Amniotic stem cell (primary cell): Measurements from ENCODE around the gene WWOX.

Experiments used
- DNase-seq: peaks from one replicate; lab custom pipeline; 2025; lab: John Stamatoyannopoulos, UW

WWOX gene

GRCh38 chr16:78195797-78196196 is 96.3 kb downstream of the WWOX start:
- no peak for DNase-seq

GRCh38 chr16:78196502-78196901 is 97.0 kb downstream of the WWOX start:
- DNase-seq: no peak

- no peak for DNase-seq
Measured at GRCh38 chr16:78198288-78198687, 98.8 kb downstream of the WWOX start.

- no peak for DNase-seq
Measured at GRCh38 chr16:78199325-78200022, 100.0 kb downstream of the WWOX start.

GRCh38 chr16:78200023-78200389 is 100.6 kb downstream of the WWOX start:
- DNase-seq: no peak

GRCh38 chr16:78200623-78201096 is 101.2 kb downstream of the WWOX start:
- DNase-seq: no peak

GRCh38 chr16:78205506-78205905 is 106.1 kb downstream of the WWOX start:
- no peak for DNase-seq

- DNase-seq: no peak
Measured at GRCh38 chr16:78206623-78207223, 107.3 kb downstream of the WWOX start.

- no peak for DNase-seq
Measured at GRCh38 chr16:78209951-78210661, 110.7 kb downstream of the WWOX start.

- no peak for DNase-seq
Measured at GRCh38 chr16:78211020-78211599, 111.7 kb downstream of the WWOX start.

- no peak for DNase-seq
Measured at GRCh38 chr16:78211946-78212345, 112.5 kb downstream of the WWOX start.

- DNase-seq: no peak
Measured at GRCh38 chr16:78212674-78213073, 113.2 kb downstream of the WWOX start.

- no peak for DNase-seq
Measured at GRCh38 chr16:78213751-78214150, 114.3 kb downstream of the WWOX start.

GRCh38 chr16:78215222-78215621 is 115.8 kb downstream of the WWOX start:
- DNase-seq: no peak

- DNase-seq: no peak
Measured at GRCh38 chr16:78216166-78216745, 116.8 kb downstream of the WWOX start.

GRCh38 chr16:78217276-78217675 is 117.8 kb downstream of the WWOX start:
- DNase-seq: no peak

- DNase-seq: no peak
Measured at GRCh38 chr16:78218279-78218678, 118.8 kb downstream of the WWOX start.

GRCh38 chr16:78218856-78219651 is 119.6 kb downstream of the WWOX start:
- DNase-seq: no peak

- no peak for DNase-seq
Measured at GRCh38 chr16:78220571-78220970, 121.1 kb downstream of the WWOX start.

GRCh38 chr16:78221892-78222291 is 122.4 kb downstream of the WWOX start:
- DNase-seq: no peak

GRCh38 chr16:78224342-78224741 is 124.9 kb downstream of the WWOX start:
- DNase-seq: no peak

GRCh38 chr16:78225919-78226318 is 126.5 kb downstream of the WWOX start:
- no peak for DNase-seq
